Measurements from ENCODE around the gene BICRAL. TPM values are rescaled to one million over a fixed set of nuclear protein-coding genes. Genes with fewer than 3 reads are reported as not detected.

The BICRAL gene
- total and polyA plus RNA-seq, 2 donors (not counting 3 experiments of a cell fraction or from before 2014, with no cell fraction given), result 5.6 to 6.8 TPM

DNA sequence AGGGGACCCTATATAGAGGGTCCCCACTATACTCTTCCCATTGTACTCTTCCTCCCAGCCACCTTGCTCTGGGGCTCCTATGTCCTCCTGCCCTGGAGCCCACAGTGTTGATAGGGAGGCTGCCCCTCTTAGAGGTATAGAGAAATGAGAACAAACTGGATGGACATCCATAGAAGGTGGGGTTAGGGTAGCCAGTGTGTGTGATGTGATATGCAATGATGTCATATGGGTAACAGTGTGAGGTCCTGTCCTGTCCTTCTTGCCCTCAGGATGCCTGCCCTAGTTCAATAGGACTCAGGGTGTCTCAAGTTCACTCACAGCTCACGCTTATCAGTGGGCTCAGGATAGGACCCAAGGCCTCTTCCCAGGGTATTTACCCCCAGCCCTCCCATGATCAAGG lies 134.4 kb downstream of the BICRAL start:
- H3K9ac ChIP-seq (replicated peaks; ENCODE audit: extremely low read depth, insufficient read depth, low read length), result no peak overlapping the region
- no peak overlapping the region for H3K27ac ChIP-seq (ENCODE audit: insufficient read depth, low read depth, low read length)
- ChIA-PET POLR2A (no interaction called here), CTCF (interaction anchor here (1.3 kb wide), 1 partner anchor 227 kb away, joined by 7 read pairs; no protein-coding TSS in a partner anchor)
- FAIRE-seq, result no peak
- intact Hi-C loops (cut with micrococcal nuclease) (no loop called here), dilution Hi-C loops (cut with MboI; ENCODE audit: extremely low pct_ligation_motif_present, low sequenced_read_pairs) (no loop called here)
- H3K4me2 ChIP-seq (ENCODE audit: insufficient read depth, low read length), result no peak overlapping the region
- H3K9me1 ChIP-seq (replicated peaks; ENCODE audit: control insufficient read depth, extremely low read depth, insufficient read depth, low read length), result no peaks in the 10 kb centered on the region
- no peak for DNase-seq (ENCODE audit: low read depth, low spot score)
- H3K9me3 ChIP-seq (replicated peaks; ENCODE audit: control insufficient read depth, insufficient read depth, low read length), result no peaks in the 10 kb centered on the region
- no peaks in the 10 kb centered on the region for H3K79me2 ChIP-seq (ENCODE audit: control insufficient read depth, insufficient read depth, low read length)
- no peaks in the 10 kb centered on the region for H4K20me1 ChIP-seq (replicated peaks; ENCODE audit: control insufficient read depth, extremely low read depth, insufficient read depth, low read length)
- H3K36me3 ChIP-seq (ENCODE audit: control insufficient read depth in 2 of 2, extremely low read depth in 1 of 2, insufficient read depth in 2 of 2, low read length in 2 of 2), result no peaks in the 10 kb centered on the region
- H2AFZ ChIP-seq (ENCODE audit: low read depth, low read length), result no peak overlapping the region
- TF ChIP-seq POLR2AphosphoS5 (IDR thresholded peaks at IDR 0.05; ENCODE audit: insufficient read depth, low read depth, low read length) (no peak), GATA2 (IDR thresholded peaks at IDR 0.05; ENCODE audit: insufficient read depth, insufficient read length, low read depth, low read length) (no peak), EZH2 (IDR thresholded peaks at IDR 0.05; ENCODE audit: borderline replicate concordance, low read depth, low read length, severe bottlenecking) (no peak), POLR2A (IDR thresholded peaks at IDR 0.05; ENCODE audit: low read depth, low read length) (no peak), MYC (IDR thresholded peaks at IDR 0.05; ENCODE audit: low read depth, low read length) (no peak)
- TF ChIP-seq, protein P1, sequence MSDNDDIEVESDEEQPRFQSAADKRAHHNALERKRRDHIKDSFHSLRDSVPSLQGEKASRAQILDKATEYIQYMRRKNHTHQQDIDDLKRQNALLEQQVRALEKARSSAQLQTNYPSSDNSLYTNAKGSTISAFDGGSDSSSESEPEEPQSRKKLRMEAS (IDR thresholded peaks at IDR 0.05; ENCODE audit: insufficient read depth, insufficient read length), result no peak
- H3K27me3 ChIP-seq (ENCODE audit: control insufficient read depth in 2 of 2, insufficient read depth in 2 of 2, low read length in 2 of 2), result peaks cover 0 to 4% of the 10 kb centered on the region in 2 experiments
- no TSS peak for BruUV-seq (replicated peaks)
- H3K4me1 ChIP-seq (ENCODE audit: control insufficient read depth, extremely low read depth, insufficient read depth, low read length), result no peaks in the 10 kb centered on the region
- no peak overlapping the region for H3K4me3 ChIP-seq (replicated peaks in 1 of 3; ENCODE audit: insufficient read depth in 1 of 3, low read depth in 1 of 3, low read length in 3 of 3)

Other genes with a start within 250 kb of the BICRAL start
- gene UBR2, start 218.0 kb upstream of the BICRAL start, total RNA-seq, result 18.6 and 22.3 TPM in 2 replicates
- 6.8 and 8.0 TPM in 2 replicates for gene UBR2, start 218.0 kb upstream of the BICRAL start, polyA plus RNA-seq
- 0.40 and 0.48 TPM in 2 replicates for gene PRPH2, start 59.5 kb upstream of the BICRAL start, total RNA-seq
- 0.32 and 0.46 TPM in 2 replicates for gene PRPH2, start 59.5 kb upstream of the BICRAL start, polyA plus RNA-seq
- 17.1 and 19.1 TPM in 2 replicates for gene TBCC, start 35.9 kb upstream of the BICRAL start, total RNA-seq
- gene TBCC, start 35.9 kb upstream of the BICRAL start, polyA plus RNA-seq, result 13.5 and 15.9 TPM in 2 replicates
- gene RPL7L1, start 97.6 kb downstream of the BICRAL start, total RNA-seq, result 94.4 and 103 TPM in 2 replicates
- 31.1 and 36.9 TPM in 2 replicates for gene RPL7L1, start 97.6 kb downstream of the BICRAL start, polyA plus RNA-seq
- not detected in 2 replicates for gene PTCRA, start 134.0 kb downstream of the BICRAL start, total RNA-seq
- 0.13 TPM in 1 of 2 replicates, not detected in the other for gene PTCRA, start 134.0 kb downstream of the BICRAL start, polyA plus RNA-seq
- 43.3 and 53.1 TPM in 2 replicates for gene CNPY3, start 147.4 kb downstream of the BICRAL start, total RNA-seq
- gene CNPY3, start 147.4 kb downstream of the BICRAL start, polyA plus RNA-seq, result 40.8 and 46.4 TPM in 2 replicates
- gene GNMT, start 178.7 kb downstream of the BICRAL start, total RNA-seq, result 0.42 and 1.2 TPM in 2 replicates
- gene GNMT, start 178.7 kb downstream of the BICRAL start, polyA plus RNA-seq, result 0.41 and 0.70 TPM in 2 replicates
- 9.9 and 18.1 TPM in 2 replicates for gene PEX6, start 197.1 kb downstream of the BICRAL start, total RNA-seq
- 10.8 and 11.2 TPM in 2 replicates for gene PEX6, start 197.1 kb downstream of the BICRAL start, polyA plus RNA-seq
- gene PPP2R5D, start 202.5 kb downstream of the BICRAL start, total RNA-seq, result 45.5 and 51.0 TPM in 2 replicates
- gene PPP2R5D, start 202.5 kb downstream of the BICRAL start, polyA plus RNA-seq, result 58.9 and 60.2 TPM in 2 replicates
- gene MEA1, start 231.9 kb downstream of the BICRAL start, total RNA-seq, result 55.6 and 62.5 TPM in 2 replicates
- gene MEA1, start 231.9 kb downstream of the BICRAL start, polyA plus RNA-seq, result 68.0 and 69.5 TPM in 2 replicates
- 84.6 and 84.8 TPM in 2 replicates for gene KLHDC3, start 232.2 kb downstream of the BICRAL start, total RNA-seq
- gene KLHDC3, start 232.2 kb downstream of the BICRAL start, polyA plus RNA-seq, result 120 and 130 TPM in 2 replicates
- gene RRP36, start 239.6 kb downstream of the BICRAL start, total RNA-seq, result 103 TPM in 2 replicates
- 35.9 and 40.2 TPM in 2 replicates for gene RRP36, start 239.6 kb downstream of the BICRAL start, polyA plus RNA-seq

Data from endothelial cell of umbilical vein (primary cell).